ENCODE results near the gene PDE4A. TPM values are rescaled to one million over a fixed set of nuclear protein-coding genes. Genes with fewer than 3 reads are reported as not detected.
"Not testable (repeated sequence)": the region's sequence is repeated elsewhere in the genome, so short reads cannot be mapped to it uniquely, and the experiment has no call there.

PDE4A gene
- 3.9 TPM for polyA plus RNA-seq (2013, experiment 1 of 2)
- 4.1 TPM for polyA plus RNA-seq (2013, experiment 2 of 2)

- H2AK5ac ChIP-seq (ENCODE audit: low read depth, low read length), result peak within 1 kb of the TSS; percentile 68
- H3K4me3 ChIP-seq (ENCODE audit: low read length in 2 of 2), result peak within 1 kb of the TSS; percentile 45 to 82
- peak within 1 kb of the TSS; percentile 39 for H2BK5ac ChIP-seq (ENCODE audit: low read length)
- no CpG with 5 or more reads among the region's 104 CpGs for WGBS, 2 donors (ENCODE audit: extremely low coverage in 2 of 2, insufficient read length in 2 of 2, insufficient replicate concordance in 1 of 2)
- H3K23ac ChIP-seq (ENCODE audit: low read depth, low read length, poor library complexity), result peak within 1 kb of the TSS; percentile 77
- peak within 1 kb of the TSS; percentile 91 for H3K18ac ChIP-seq (ENCODE audit: low read length)
- H3K4me2 ChIP-seq (ENCODE audit: insufficient read depth, low read length, poor library complexity, severe bottlenecking), result peak within 1 kb of the TSS; percentile 94
- no peaks in the 10 kb centered on the region for H3K36me3 ChIP-seq (replicated peaks in 1 of 2; ENCODE audit: control insufficient read depth in 2 of 2, insufficient read depth in 2 of 2, low read length in 2 of 2)
- peak within 1 kb of the TSS; percentile 50 for H2BK12ac ChIP-seq (ENCODE audit: low read length)
- H4K91ac ChIP-seq (ENCODE audit: low read depth, low read length, poor library complexity), result no peak within 1 kb of the TSS
- no peak within 1 kb of the TSS for H4K8ac ChIP-seq (ENCODE audit: low read depth, low read length)
- H2BK120ac ChIP-seq (ENCODE audit: low read depth, low read length), result peak within 1 kb of the TSS; percentile 0
- peaks cover 20 to 79% (median 67%) of the 10 kb centered on the region in 3 experiments for H3K27me3 ChIP-seq (ENCODE audit: control insufficient read depth in 3 of 3, insufficient read depth in 3 of 3, low read depth in 1 of 3, low read length in 3 of 3)
- H2AFZ ChIP-seq (ENCODE audit: low read length), result peak within 1 kb of the TSS; percentile 80
- H2BK15ac ChIP-seq (ENCODE audit: low read length), result peak within 1 kb of the TSS; percentile 84
- H3K79me1 ChIP-seq (ENCODE audit: low read depth, low read length), result no peaks in the 10 kb centered on the region
- H3K9me3 ChIP-seq (replicated peaks in 1 of 2; ENCODE audit: control insufficient read depth in 2 of 2, insufficient read depth in 1 of 2, low read depth in 1 of 2, low read length in 2 of 2), result peaks cover 0 to 3% of the 10 kb centered on the region in 2 donors
- no peak for DNase-seq (ENCODE audit: low spot score)
- peak within 1 kb of the TSS; percentile 84 for H3K9ac ChIP-seq (ENCODE audit: low read depth, low read length, poor library complexity)
- peak within 1 kb of the TSS; percentile 44 for H3K14ac ChIP-seq (ENCODE audit: low read length)
- no peak within 1 kb of the TSS for H3K27ac ChIP-seq (replicated peaks; ENCODE audit: low read length)
- H3K4ac ChIP-seq (ENCODE audit: low read length), result no peak within 1 kb of the TSS
- H3K4me1 ChIP-seq (ENCODE audit: control insufficient read depth in 2 of 2, insufficient read depth in 1 of 2, low read depth in 1 of 2, low read length in 2 of 2), result peaks cover 20 to 37% of the 10 kb centered on the region in 2 donors
These were observed at the start of gene PDE4A for GRCh38 chr19:10420444-10421239. TSS of gene PDE4A (plus strand) at chr19:10420538. CDS start at chr19:10420765, 227 bp downstream.

DNA sequence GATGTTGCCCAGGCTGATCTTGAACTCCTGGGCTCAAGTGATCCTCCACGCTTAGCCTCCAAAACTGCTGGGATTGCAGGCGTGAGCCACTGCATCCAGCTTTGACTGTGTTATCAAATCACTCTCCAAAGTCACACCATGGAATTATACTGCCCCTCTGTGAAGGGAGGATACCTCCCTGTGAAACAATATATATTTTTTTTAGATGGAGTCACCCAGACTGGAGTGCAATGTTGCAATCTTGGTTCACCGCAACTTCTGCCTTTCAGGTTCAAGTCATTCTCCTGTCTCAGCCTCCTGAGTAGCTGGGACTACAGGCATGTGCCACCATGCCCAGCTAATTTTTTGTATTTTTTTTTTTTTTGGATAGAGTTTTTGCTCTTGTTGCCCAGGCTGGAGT, 47.6 kb upstream of the PDE4A start:
- Histone ChIP-seq H2BK5ac (ENCODE audit: low read length) (no peak overlapping the region), H3K14ac (ENCODE audit: low read length) (no peak overlapping the region), H4K8ac (ENCODE audit: low read depth, low read length) (no peak overlapping the region), H2BK12ac (ENCODE audit: low read length) (no peak overlapping the region), H2AK5ac (ENCODE audit: low read depth, low read length) (no peak overlapping the region), H3K4me1 (ENCODE audit: control insufficient read depth in 2 of 2, insufficient read depth in 1 of 2, low read depth in 1 of 2, low read length in 2 of 2) (no peaks in the 10 kb centered on the region), H3K4me3 (ENCODE audit: low read length in 2 of 2) (no peak overlapping the region), H2AFZ (ENCODE audit: low read length) (no peak overlapping the region), H3K4ac (ENCODE audit: low read length) (no peak overlapping the region), H3K79me1 (ENCODE audit: low read depth, low read length) (no peaks in the 10 kb centered on the region), H3K9ac (ENCODE audit: low read depth, low read length, poor library complexity) (no peak overlapping the region), H3K36me3 (replicated peaks in 1 of 2; ENCODE audit: control insufficient read depth in 2 of 2, insufficient read depth in 2 of 2, low read length in 2 of 2) (peaks cover 8 to 43% of the 10 kb centered on the region in 2 donors), H2BK15ac (ENCODE audit: low read length) (no peak overlapping the region), H3K23ac (ENCODE audit: low read depth, low read length, poor library complexity) (no peak overlapping the region), H2BK120ac (ENCODE audit: low read depth, low read length) (no peak overlapping the region), H3K4me2 (ENCODE audit: insufficient read depth, low read length, poor library complexity, severe bottlenecking) (no peak overlapping the region), H3K9me3 (replicated peaks in 1 of 2; ENCODE audit: control insufficient read depth in 2 of 2, insufficient read depth in 1 of 2, low read depth in 1 of 2, low read length in 2 of 2) (no peaks in the 10 kb centered on the region), H4K91ac (ENCODE audit: low read depth, low read length, poor library complexity) (no peak overlapping the region), H3K27ac (replicated peaks; ENCODE audit: low read length) (no peak overlapping the region), H3K27me3 (ENCODE audit: control insufficient read depth in 3 of 3, insufficient read depth in 3 of 3, low read depth in 1 of 3, low read length in 3 of 3) (no peaks in the 10 kb centered on the region), H3K18ac (ENCODE audit: low read length) (no peak overlapping the region)
- no CpG with 5 or more reads among the region's 3 CpGs for WGBS, 2 donors (ENCODE audit: extremely low coverage in 2 of 2, insufficient read length in 2 of 2, insufficient replicate concordance in 1 of 2)
- DNase-seq (ENCODE audit: low spot score), result no peak

GRCh38 chr19:10374931-10375330, 45.4 kb upstream of the PDE4A start:
- DNase-seq (ENCODE audit: low spot score), result no peak
- Histone ChIP-seq H3K27me3 (ENCODE audit: control insufficient read depth in 3 of 3, insufficient read depth in 3 of 3, low read depth in 1 of 3, low read length in 3 of 3) (no peaks in the 10 kb centered on the region), H2BK15ac (ENCODE audit: low read length) (no peak overlapping the region), H2AFZ (ENCODE audit: low read length) (no peak overlapping the region), H4K91ac (ENCODE audit: low read depth, low read length, poor library complexity) (no peak overlapping the region), H3K4me1 (ENCODE audit: control insufficient read depth in 2 of 2, insufficient read depth in 1 of 2, low read depth in 1 of 2, low read length in 2 of 2) (peaks cover 0 to 3% of the 10 kb centered on the region in 2 donors), H2BK12ac (ENCODE audit: low read length) (no peak overlapping the region), H3K4ac (ENCODE audit: low read length) (no peak overlapping the region), H3K9me3 (replicated peaks in 1 of 2; ENCODE audit: control insufficient read depth in 2 of 2, insufficient read depth in 1 of 2, low read depth in 1 of 2, low read length in 2 of 2) (no peaks in the 10 kb centered on the region), H2BK5ac (ENCODE audit: low read length) (no peak overlapping the region), H3K14ac (ENCODE audit: low read length) (no peak overlapping the region), H3K9ac (ENCODE audit: low read depth, low read length, poor library complexity) (no peak overlapping the region), H3K23ac (ENCODE audit: low read depth, low read length, poor library complexity) (no peak overlapping the region), H4K8ac (ENCODE audit: low read depth, low read length) (no peak overlapping the region), H2BK120ac (ENCODE audit: low read depth, low read length) (no peak overlapping the region), H3K36me3 (replicated peaks in 1 of 2; ENCODE audit: control insufficient read depth in 2 of 2, insufficient read depth in 2 of 2, low read length in 2 of 2) (peaks cover 4 to 33% of the 10 kb centered on the region in 2 donors), H3K4me3 (ENCODE audit: low read length in 2 of 2) (no peak overlapping the region), H3K18ac (ENCODE audit: low read length) (no peak overlapping the region), H3K79me1 (ENCODE audit: low read depth, low read length) (peaks cover 2% of the 10 kb centered on the region), H3K27ac (replicated peaks; ENCODE audit: low read length) (no peak overlapping the region), H3K4me2 (ENCODE audit: insufficient read depth, low read length, poor library complexity, severe bottlenecking) (no peak overlapping the region), H2AK5ac (ENCODE audit: low read depth, low read length) (no peak overlapping the region)
- WGBS, 2 donors (ENCODE audit: extremely low coverage in 2 of 2, insufficient read length in 2 of 2, insufficient replicate concordance in 1 of 2), result no CpG with 5 or more reads among the region's 5 CpGs

- H3K79me1 ChIP-seq (ENCODE audit: low read depth, low read length); H3K4me3 ChIP-seq (ENCODE audit: low read length in 2 of 2); DNase-seq (ENCODE audit: low spot score); H2AFZ ChIP-seq (ENCODE audit: low read length); H2BK12ac ChIP-seq (ENCODE audit: low read length); H3K9me3 ChIP-seq (replicated peaks in 1 of 2; ENCODE audit: control insufficient read depth in 2 of 2, insufficient read depth in 1 of 2, low read depth in 1 of 2, low read length in 2 of 2); H3K27ac ChIP-seq (replicated peaks; ENCODE audit: low read length); H4K8ac ChIP-seq (ENCODE audit: low read depth, low read length); H2AK5ac ChIP-seq (ENCODE audit: low read depth, low read length); H3K14ac ChIP-seq (ENCODE audit: low read length); H2BK120ac ChIP-seq (ENCODE audit: low read depth, low read length); H3K4me2 ChIP-seq (ENCODE audit: insufficient read depth, low read length, poor library complexity, severe bottlenecking); H3K27me3 ChIP-seq (ENCODE audit: control insufficient read depth in 3 of 3, insufficient read depth in 3 of 3, low read depth in 1 of 3, low read length in 3 of 3); H2BK15ac ChIP-seq (ENCODE audit: low read length); H3K23ac ChIP-seq (ENCODE audit: low read depth, low read length, poor library complexity); H4K91ac ChIP-seq (ENCODE audit: low read depth, low read length, poor library complexity); H3K4me1 ChIP-seq (ENCODE audit: control insufficient read depth in 2 of 2, insufficient read depth in 1 of 2, low read depth in 1 of 2, low read length in 2 of 2); H3K9ac ChIP-seq (ENCODE audit: low read depth, low read length, poor library complexity); H2BK5ac ChIP-seq (ENCODE audit: low read length); H3K18ac ChIP-seq (ENCODE audit: low read length); H3K4ac ChIP-seq (ENCODE audit: low read length): not testable (repeated sequence)
- no CpG with 5 or more reads among the region's 2 CpGs for WGBS, 2 donors (ENCODE audit: extremely low coverage in 2 of 2, insufficient read length in 2 of 2, insufficient replicate concordance in 1 of 2)
- peaks cover 4 to 29% of the 10 kb centered on the region in 2 donors for H3K36me3 ChIP-seq (replicated peaks in 1 of 2; ENCODE audit: control insufficient read depth in 2 of 2, insufficient read depth in 2 of 2, low read length in 2 of 2)
These were observed 43.1 kb upstream of the PDE4A start for GRCh38 chr19:10377140-10377640.
